Retina (tissue), 1 donor: ENCODE results near the gene RNU2-63P.
"Not testable (repeated sequence)": the region's sequence is repeated elsewhere in the genome, so short reads cannot be mapped to it uniquely, and the experiment has no call there.

Experiments
- DNase-seq: peaks from one replicate; pipeline ENCODE4 v3.0.0-alpha.2; 2016

RNU2-63P gene

DNA sequence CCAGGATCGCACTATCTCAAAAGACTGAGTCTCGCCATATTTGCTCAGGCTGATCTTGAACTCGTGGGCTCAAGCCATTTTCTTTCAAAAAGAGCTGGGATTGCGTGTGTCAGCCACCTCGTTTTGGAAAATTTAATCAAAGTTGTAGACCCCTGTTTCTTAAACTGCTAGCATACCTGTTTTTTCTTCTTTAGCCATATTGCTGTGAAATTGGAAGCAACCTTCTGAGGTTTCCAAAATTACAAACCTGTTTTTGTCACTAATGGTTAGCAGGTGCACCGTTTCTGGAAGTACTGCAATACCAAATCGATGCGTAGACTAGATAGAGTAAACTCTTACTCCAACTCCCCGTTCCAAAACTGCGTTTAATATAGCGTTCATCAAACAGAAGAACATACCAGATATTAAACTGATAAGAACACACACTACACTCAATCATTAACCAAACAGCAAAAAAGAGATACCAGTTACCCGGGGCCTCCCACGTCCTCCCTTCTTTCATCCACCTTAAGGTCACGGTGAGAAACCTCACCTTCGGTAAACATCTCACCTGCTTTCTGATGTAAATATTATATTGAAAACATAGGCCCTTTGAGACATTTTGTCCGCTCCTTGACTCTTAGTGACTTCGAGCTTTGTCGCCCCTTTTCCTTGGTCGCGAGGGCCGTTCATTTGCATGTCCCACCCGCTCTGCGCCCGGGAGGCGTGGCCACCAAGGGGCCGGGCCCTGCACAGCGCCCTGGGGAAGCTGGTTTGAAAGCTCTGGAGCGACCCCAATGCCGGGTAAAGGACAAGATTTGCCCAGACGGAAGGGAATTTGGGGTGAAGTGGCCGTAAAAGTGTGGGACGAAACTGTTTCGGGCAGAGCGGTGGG lies at the start of gene RNU2-63P:
TSS of gene RNU2-63P (minus strand) at position 462 of the 874 bp plus-strand sequence.
- DNase-seq: peak; percentile 96

DNA sequence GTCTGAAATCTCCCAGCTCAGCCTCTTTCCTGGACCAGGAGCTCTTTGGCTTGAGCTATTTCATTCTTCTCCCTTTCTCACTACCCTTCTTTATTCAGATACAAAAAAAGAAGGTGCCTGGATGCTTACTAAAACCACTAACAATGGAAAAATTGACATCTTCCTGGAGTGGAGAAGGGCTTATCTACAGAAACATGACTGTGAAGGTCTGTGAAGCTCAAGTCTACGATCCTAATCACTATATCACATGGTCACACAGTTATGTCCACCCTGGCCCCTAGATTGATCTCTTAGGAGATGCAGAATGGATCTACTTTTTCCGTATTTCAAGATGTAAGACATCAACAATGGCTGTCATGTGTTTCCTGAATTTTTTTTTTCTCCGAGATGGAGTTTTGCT lies 44.9 kb upstream of the RNU2-63P start:
- DNase-seq: no peak

DNA sequence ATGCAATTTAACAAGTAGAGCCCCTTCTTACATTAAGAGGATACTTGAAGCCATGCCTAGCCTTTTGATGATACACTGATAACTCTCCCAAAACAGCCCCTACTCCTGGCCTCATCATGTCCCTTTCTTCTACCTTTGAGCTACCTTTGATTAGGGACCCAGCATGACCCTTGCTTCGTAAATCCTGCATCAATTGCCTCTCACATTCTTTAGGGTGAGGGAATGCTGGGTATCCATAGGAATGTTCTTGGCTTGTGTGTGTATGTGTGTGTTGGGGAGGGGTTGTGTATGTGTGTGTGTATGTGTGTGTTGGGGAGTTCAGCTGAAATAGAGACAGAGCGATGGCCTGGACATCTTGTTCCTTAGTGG lies 44.5 kb upstream of the RNU2-63P start:
- DNase-seq: no peak

DNA sequence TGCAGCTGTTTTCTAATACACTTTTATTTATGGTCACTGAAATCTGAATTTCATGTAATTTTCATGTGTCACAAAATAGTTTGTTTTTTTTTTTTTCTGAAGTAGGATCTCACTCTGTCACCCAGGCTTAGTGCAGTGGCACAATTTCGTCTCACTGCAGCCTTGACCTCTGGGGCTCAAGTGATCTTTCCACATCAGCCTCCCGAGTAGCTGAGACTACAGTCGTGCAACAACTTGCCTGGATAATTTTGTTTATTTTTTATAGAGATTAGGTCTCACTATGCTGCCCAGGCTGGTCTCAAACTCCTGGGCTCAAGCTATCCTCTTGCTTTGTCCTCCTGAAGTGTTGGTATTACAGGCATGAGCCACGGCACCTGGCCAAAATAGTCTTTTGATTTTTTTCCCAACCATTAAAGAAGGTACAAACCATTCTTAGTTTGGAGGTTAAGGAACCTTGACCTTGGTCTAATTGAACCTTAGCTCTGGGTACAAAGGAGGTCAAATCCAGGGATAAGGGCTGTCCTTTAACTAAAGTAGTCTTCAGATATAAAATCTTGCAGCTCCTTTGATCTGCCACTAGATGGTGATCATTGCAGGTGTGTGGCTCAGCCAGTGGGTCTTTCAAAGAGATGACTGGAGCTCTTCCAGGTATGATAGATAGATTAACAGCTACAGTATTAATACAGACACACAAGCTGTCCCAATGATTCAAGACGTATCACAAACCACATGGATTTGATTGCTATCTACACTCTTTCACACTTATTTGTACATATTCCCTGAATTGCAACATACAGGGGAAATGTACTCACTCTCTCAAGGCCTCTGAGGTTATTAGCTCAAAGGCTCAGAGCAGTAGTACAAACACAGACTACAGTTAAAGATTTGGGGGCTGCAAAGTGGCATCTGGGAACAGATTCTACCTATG lies 43.9 kb upstream of the RNU2-63P start:
- DNase-seq: peak; percentile 44

DNA sequence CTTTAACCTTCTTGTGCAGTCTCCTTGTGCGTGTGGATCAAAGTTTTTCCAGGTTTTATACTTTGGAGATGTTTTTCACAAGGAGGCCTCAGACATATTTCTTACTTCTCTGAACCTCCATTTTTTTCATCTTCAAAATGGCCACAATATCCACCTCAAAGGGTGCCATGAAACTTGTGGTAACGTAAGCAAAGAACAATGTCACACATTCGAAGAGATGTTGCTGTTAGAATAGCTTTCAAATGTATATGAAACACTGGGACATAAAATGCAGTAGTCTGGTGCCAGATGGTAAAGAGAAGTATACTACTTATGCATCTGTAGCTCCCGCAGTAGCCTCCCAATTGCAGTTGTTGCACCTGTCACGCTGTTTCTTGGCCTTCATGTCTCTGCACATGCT lies 41.8 kb upstream of the RNU2-63P start:
- no peak for DNase-seq

DNA sequence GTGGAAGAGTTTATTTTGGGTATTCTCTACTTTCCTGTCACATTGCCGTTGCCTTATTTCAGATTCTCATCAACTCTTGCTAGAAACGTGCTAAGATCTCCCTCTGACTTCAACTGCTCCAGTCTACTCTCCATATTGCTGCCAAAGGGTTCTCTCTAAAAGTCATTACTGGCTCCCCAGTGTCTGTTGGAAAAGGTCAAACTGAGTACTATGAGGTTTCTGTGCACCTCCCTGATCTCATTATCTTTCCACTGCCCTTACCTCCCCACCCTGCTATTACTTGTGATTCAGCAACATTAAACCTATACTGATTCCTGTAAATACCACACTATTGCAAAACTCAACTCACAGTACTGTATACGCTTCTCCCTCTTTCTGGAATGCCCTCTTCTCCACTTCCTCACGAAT lies 41.1 kb upstream of the RNU2-63P start:
- no peak for DNase-seq

DNA sequence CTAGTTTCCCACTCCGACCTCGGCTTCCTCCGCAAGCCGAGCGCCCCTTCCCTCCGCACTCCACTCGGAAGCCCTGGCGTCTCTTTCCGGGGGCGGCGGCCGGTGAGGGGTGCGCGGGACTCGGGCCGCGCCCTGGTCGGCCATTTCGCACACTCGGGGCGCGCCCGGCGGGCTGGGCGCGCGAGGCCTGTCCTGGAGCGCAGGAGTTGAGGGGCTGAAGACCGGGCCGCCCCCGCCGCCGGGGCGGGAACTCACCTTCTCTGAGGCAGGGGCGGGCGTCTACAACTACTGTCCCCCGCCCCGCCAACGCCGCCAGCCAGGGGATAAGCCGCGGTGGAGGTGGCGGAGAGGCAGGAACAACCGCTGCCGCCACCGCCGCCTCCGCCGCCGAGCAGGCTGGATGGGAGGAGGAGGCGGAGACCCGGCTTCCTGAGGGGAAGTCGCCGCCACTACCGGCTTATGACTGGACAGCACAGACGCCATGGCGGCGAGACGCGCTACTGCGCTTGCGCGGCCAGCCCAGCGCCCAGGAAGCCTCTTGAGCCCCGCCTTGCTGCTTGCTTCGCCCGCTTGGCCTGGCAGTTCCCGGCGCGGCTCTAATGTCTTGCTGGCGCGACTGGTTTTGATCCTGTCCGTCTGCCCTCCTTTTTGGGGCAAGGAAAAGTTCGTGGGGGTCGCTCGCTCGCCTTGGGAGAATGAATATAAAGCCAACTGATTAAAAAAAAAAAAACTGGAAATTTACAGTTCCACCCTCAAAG lies 39.2 kb upstream of the RNU2-63P start, which contains the start of gene KRCC1:
TSS of gene KRCC1 (minus strand) at position 413 of the 758 bp plus-strand sequence. CDS start 27,220 bp downstream, outside the sequence.
- peak; percentile 96 for DNase-seq

DNA sequence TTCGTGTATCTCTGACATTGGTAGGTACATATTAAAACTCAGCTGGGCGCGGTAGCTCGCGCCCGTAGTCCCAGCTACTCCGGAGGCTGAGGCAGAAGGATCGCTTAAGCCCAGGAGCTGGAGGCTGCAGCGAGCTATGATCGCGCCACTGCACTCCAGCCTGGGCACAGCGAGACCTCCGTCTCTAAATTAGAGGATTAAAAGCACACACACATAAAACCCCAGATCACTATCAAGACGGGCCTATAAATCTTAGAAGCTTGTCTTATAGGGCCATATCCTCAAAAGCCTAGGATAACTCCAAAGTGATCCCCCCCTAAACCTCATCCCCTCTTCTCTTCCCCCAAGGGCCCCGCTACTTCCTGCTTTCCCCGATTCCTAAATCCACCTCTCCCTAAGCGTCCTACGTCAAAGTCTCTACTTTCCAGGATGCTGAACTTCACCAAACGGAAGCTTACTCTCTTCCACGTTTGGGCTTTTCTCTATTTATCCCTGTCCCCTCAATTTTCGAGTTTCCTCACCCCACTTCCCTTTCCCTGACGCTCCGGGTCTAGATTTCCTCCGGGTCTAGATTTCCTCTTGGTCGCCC lies 38.5 kb upstream of the RNU2-63P start:
- no peak for DNase-seq

DNA sequence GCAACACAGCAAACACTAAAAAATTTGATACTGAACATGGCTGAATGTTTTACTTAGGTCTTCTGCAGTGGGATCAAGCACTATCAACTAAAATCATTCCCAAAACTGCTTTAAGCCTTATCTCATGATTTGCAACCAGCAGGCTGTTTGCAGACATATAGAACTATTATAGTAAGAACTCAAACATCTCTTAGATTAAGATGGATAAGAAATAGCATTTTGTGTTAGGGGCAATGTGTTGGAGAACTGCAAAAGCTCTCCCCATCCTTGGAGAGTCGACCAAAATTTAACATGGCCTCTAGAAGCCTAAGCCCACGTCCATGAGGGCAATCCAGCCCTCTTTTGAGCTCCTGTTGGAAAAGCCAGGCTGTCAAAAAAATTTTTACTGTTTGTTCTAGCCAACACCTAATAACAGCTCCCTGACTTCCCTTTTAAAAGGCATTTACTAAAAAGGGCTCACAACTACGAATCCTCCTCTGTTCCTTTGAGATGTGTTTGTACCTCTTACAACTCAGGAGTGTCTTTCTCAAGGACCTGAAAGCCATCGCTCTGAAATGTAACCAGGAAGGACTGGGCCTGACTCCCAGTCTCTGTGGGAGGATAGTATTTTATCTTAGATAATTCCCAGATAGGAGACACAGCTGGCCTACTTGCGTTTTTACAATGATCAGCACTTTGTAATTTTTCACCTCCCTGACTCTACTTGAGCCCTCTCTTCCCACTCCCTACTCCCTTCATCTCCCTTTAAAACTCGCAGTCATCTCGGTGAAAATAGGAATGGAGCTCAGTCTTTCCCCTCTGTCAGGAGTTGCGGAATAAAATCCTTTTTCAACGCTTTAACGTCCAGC lies 37.8 kb upstream of the RNU2-63P start:
- DNase-seq: no peak

DNA sequence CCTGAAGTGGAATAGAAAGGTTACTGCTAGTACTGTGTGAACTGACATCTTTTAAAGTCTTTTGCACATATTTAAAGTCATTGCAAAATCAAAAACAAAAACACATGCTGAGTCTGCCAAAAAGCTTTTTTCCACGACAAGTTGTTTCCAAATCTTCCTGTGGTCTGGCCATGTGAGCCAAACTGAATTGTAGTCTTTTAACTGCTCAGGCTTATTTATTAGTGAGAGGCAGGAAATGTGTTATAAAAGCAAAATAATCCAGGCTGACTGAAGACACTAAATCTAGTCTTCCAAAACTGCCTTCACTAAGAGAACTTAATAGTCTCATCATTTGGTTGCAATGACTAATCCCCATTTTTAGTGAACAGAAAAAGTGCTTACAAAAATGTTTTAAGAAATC lies 36.9 kb upstream of the RNU2-63P start:
- DNase-seq: no peak

DNA sequence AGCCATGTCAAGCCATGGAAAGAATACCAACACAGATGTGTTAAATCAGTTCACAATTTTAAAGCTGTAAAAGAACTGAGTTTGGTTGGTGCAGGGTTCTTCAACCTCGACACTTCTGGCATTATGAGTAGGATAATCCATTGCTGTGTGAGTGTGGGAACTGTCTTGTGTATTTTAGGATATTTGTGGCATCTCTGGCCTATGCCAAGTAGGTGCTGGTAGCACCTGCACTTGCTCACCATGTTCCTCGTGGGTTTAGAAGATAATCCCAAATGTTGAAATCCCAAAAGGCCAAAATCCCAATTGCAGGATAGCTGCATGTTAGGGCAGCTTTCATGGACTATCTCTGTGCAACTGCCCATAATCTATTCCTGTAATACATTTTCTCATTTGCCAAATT lies 35.4 kb upstream of the RNU2-63P start:
- no peak for DNase-seq

DNA sequence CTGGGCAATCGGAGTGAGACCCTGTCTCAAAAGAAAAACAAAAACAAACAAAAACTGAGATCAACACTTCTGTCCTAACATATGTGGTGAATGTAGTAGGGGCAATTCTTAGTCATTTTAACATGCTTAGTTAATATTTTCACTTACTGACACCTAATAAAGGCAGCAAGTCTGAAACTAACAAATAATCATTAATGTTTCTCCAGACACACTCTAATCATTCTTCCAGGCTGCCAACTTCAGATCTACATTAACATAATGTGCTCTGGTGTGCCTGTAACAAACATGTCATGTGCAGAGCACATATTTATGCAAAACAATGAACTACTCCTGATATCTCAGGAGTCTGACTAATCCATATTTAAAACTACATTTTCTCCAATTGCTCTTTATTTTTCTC lies 33.3 kb upstream of the RNU2-63P start:
- no peak for DNase-seq

DNA sequence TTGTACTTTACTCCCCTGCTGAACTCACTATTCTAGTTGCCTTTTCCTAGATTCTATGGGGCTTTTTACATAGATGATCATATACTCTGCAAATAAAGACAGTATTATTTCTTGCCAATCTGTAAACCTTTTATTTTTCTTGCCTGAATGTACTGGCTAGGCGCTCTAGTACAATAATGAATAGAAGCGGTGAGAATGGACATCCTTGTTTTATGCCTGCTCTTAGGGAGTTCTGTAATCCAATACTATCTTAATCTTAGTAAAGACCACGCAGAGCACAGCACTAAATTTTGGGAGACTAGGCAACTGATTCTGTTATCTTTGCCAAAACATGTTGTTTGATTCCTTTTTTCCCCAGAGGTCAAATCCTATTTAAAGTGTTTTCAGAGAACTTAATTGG lies 32.2 kb upstream of the RNU2-63P start:
- DNase-seq: no peak

DNA sequence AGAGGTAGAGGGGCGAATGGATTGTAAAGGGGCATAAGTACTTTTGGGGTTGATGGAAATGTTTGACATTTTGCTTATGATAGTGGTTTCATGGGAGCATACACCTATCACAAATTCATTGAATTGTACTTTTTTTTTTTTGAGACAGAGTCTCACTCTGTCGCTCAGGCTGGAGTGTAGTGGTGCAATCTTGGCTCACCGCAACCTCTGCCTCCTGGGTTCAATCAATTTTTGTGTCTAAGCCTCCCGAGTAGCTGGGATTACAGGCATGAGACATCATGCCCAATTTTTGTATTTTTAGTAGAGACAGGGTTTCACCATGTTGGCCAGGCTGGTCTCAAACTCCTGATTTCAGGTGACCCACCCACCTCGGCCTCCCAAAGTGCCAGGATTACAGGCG lies 29.2 kb upstream of the RNU2-63P start:
- DNase-seq: not testable (repeated sequence)

DNA sequence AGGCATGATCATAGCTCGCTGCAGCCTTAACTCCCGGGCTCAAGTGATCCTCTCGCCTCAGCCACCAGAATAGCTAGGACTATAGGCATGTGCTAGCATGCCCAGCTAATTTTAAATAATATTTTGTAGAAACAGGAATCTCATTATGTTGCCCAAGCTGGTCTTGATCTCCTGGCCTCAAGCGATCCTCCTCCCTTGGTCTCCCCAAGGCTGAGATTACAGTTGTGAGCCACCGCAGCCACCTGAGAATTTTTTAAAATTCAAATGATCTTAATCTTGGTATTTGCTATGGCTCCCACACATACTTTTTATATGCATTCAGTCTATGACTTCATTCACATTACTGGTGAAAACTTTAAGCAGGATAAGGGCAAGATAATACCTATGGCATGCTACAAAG lies 26.1 kb upstream of the RNU2-63P start:
- no peak for DNase-seq

DNA sequence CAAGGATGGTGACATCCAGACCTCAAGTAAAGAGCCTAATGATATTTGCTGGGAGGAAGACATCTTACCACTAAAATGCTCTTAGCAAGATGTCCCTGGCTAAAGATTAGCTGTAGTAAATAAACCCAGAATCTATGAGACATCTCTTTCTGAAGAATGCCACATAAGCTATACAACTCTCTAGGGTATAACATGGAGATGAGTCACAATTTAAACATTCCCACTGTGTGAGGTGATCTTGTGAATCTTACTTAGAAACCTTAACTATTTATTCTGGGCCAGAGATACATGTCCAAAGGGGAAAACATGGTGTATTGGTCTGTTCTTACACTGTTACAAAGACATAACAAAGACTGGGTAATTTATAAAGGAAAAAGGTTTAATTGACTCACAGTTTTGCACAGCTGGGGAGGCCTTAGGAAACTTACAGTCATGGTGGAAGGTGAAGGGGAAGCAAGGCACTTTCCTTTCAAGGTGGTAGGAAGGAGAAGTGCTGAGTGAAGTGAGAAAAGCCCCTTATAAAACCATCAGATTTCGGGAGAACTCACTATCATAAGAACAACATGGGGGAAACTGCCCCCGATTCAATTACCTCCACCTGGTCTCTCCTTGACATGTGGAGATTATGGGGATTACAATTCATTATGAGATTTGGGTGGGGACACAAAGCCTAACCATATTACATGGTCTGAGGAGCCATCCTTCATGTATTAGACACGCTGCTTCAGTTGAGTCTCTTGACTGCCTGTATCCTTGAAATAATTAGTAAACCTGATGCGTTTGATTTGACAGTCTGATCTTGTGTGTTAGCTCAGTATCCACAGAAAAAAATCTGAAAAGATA lies 22.1 kb upstream of the RNU2-63P start:
- DNase-seq: no peak

DNA sequence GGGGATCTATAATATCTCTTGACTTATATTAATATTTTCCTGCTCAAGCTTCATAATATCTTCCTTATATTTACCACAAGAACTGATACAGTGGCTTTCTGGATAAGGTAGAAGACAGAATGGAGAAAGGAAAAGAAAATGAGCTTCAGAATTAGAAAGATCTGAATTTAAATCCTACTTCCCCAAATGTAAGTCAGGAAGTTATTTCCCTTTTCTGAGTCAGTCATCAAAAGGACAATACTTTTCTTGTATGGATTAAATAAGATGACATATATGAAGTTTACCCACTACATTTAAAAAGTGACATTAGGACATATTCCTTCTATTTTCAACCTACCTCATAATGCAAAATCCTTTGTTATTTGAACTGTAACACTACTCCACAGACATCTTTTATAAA lies 20.3 kb upstream of the RNU2-63P start:
- no peak for DNase-seq

DNA sequence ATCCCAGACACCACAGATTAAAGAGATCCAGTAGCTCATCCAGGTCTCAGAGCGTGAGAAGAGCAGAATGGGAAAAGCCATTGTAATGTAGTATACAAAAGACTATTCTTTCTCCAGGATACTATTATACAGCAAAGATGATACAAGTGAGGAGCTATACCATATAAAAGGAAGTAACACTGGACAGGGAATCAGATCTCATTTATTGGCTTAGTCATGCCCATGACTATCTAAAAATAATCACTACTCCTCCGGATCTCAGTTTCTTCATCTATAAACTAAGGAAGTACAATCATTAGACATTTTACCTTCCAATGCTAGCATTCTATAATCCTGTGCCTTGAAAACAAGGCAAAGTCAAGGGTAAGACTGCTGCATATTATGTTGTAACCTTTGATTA lies 19.8 kb upstream of the RNU2-63P start:
- no peak for DNase-seq

DNA sequence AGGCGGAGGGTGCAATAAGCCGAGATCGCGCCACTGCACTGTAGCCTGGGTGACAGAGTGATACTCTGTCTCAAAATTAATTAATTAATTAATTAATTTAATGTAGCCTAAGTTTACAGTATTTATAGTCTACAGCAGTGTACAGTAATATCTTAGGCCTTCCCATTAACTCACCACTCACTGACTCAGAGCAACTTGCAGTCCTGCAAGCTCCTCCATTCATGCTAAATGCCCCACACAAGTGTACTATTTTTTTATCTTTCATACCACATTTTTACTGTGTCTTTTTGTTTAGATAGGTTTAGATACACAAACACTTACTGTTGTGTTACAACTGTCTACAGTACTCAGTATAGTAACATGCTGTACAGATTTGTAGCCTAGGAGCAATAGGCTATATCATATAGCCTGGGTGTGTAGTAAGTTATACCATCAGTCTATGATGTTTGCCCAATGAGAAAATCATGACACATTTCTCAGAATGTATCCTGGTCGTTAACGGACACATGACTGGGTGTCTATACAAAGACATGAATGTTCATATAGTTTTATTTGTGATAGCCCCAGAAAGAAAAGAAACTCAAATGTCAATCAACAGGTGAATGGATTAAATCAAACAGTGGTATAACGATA lies 15.8 kb upstream of the RNU2-63P start:
- DNase-seq: no peak

DNA sequence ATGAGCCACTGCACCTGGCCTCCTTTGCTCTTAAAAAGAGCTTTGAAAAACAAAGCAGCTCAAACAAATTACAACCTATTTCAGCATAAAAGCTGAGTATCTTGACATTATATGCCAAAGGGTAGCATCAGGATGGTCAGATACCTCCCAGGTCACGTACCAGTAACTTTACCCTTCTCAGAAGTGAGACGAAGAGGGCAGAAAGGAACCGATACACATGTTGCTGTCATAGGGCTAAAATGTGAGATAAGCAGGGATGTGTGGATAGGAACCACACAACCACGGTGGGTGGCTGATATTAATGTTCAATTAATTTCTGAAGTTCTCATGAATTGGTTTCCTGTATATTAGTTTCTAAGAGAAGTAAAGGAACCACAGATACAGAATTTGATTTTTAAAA lies 12.6 kb upstream of the RNU2-63P start:
- DNase-seq: no peak
